GM21786 (cell line): Measurements from ENCODE around the gene DLGAP1.
"Not testable (repeated sequence)": the region's sequence is repeated elsewhere in the genome, so short reads cannot be mapped to it uniquely, and the experiment has no call there.

ENCODE experiments used
- ATAC-seq: cut with Tn5 transposase; IDR thresholded peaks from one replicate; pipeline ENCODE4 v1.9.1; 2021; ENCODE audit not compliant: unreplicated experiment

The DLGAP1 gene

DNA sequence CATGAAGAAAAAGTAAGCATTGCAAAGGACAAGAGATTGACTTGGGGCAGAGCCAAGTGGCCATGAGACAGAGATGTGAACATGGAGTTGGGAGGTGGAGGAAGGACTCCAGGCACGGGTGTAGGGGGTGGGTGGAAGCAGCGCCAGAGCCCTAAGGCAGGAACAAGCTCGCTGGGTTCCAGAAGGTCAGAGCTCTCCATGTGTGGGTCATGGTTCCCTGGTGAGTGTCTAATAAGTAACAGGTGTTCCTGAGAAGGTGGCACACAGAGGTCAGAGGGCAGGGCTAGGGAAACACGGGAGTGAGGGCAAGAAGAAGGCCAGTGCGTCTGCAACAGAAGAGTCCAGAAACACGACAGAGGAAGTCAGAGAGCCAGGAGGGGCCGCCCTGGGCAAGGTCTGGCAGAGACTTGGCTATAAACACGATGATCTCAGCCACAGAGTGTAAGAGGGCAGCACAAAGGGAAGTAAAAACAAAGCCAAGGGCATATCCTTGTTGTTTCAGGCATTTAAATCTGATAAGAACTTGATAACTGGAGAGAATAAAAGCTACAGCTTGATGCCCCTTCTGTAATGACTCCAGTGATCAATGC lies 744.3 kb downstream of the DLGAP1 start:
- ATAC-seq: no peak

DNA sequence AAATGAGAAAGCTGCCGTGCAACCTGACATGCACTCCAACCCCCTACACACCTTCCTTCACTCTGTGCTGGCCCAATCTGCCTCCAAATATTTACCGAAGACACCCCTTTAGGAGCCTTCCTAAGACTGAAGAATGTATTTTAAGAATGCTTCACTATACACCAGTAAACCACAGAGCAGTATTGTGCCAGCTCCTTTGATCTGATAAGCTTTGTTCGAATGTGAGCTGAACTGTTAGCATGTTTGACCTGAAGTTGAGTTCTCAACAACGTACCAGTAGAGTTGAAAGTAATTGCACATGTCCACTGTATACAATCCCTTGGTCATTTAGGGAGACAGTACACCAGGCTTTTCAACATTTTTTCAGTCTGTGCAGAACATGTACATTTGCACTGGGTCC lies 745.9 kb downstream of the DLGAP1 start:
- no peak for ATAC-seq

DNA sequence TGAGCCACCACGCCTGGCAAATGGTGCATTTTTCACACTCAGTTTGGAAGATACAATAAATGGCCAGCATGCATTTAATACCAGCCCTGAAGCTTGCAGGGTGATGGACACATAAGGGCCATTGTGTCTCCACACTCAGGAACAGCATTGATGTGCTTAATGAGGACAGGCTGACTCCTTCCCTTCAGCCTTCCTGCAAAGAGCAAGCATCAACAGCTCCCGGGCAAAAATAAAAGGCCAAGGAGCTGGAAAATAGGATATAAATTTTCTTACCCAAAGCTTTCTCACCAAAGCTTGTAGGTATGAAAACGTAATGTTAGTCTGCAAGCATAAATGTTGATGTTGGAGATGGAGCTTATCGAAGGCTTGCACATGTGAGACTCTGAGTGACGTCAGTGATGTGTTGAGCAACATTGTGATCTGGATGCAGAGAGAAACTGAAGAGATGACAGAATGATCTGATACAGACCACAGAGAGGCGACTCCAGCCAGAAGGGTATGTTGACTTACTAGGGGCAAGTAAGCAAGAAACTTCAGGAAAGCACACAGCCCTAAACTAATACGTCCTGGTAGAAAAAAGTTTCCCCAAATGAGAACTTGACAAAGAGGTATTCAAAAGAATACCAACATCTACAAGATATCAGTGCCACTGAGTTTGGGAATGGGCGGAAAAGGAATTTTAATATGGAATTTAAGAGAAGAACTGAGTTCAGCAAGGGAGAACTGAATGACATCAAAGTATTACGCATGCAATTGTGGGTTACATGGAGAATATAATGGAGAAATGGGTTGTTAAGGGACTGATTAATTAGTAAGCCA lies 748.6 kb downstream of the DLGAP1 start:
- no peak for ATAC-seq

DNA sequence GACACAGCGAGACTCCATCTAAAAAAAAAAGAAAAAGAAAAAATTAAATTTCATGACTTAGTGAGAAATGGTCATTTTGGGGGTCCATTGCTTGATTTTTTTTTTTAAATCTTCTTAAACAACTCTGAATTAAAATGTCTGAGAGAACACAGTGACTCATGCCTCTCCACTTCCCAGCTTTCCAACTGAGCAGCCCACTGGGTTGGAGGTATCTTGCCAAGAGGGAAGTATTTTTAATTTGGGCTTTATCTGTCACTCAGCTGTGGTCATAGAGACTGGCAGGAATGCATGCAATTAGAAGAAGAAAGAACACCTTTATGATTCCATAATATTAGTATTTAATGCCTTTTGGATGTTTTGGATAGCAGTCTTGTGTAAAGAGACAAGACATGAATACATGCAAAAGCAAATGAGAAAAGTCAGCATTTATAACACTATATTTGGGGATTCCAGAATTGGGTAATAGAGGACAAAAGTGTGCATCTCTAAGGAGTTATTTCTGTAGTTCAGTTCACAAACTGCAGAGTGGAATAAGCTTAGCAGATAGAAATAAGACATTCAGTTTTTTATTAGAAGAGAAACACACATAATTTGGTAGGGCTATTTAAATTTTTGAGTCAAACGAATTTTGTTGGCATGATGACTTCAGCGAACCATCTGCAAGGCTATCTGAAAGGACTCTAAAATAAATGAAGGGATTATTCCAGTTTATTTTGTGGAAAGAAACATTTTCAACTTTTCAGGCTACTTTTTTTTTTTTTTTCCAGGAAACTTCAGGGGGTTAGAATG lies 750.4 kb downstream of the DLGAP1 start:
- no peak for ATAC-seq

DNA sequence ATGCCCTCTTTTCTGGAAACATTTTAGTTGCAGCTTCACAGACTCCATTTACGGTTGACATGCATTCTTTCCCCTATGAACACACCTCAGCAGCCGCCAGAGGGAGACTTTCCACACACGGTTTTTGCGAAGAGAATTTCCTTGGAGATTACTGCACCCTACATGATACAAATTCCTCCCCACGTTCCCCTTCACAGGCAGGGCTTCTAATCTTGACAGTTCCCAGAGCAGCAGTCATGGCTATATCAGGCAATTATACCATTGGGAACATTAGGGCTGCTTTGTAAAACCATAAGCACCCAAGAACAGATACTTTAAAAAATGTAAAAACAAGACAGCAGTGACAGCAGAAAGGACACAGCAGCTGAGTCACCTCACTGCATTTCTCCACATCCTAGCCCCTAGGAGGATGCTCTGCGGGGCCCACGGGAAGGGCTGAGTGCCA lies 751.4 kb downstream of the DLGAP1 start:
- ATAC-seq: no peak

DNA sequence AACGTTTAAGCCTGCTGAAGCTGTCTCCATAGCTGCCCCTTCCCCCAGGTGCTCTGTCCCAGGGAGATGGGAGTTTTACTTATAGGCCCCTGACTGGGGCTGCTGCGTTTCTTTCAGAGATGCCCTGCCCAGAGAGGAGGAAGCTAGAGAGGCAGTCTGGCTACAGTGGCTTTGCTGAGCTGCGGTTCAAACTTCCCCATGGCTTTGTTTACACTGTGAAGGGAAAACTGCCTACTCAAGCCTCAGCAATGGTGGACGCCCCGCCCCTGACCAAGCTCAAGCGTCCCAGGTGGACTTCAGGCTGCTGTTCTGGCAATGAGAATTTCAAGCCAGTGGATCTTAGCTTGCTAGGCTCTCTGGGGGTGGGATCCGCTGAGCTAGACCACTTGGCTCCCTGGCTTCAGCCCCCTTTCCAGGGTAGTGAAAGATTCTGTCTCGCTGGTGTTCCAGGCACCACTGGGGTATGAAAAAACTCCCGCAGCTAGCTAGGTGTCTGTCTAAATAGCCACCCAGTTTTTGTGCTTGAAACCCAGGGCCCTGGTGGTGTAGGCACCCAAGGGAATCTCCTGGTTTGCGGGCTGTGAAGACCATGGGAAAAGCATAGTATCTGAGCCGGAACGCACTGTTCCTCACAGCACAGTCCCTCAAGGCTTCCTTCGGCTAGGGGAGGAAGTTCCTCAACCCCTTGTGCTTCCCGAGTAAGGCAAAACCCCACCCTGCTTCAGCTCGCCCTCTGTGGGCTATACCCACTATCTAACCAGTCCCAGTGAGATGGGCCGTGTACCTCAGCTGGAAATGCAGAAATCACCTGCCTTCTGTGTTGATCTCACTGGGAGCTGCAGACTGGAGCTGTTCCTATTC lies 755.2 kb downstream of the DLGAP1 start:
- ATAC-seq: not testable (repeated sequence)

DNA sequence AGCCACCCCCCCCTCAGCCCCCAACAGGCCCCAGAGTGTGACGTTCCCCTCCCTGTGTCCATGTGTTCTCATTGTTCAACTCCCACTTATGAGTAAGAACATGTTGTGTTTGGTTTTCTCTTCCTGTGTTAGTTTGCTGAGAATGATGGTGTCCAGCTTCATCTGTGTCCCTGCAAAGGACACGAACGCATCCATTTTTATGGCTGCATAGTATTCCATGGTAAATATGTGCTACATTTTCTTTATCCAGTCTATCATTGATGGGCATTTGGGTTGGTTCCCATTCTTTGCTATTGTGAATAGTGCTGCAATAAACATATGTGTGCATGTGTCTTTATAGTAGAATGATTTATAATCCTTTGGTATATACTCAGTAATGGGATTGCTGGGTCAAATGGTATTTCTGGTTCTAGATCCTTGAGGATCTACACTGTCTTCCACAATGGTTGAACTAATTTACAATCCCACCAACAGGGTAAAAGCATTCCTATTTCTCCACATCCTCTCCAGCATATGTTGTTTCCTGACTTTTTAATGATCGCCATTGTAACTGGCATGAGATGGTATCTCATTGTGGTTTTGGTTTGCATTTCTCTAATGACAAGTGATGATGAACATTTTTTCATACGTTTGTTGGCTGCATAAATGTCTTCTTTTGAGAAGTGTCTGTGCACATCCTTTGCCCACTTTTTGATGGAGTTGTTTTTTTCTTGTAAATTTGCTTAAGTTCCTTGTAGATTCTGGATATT lies 760.9 kb downstream of the DLGAP1 start:
- ATAC-seq: not testable (repeated sequence)

DNA sequence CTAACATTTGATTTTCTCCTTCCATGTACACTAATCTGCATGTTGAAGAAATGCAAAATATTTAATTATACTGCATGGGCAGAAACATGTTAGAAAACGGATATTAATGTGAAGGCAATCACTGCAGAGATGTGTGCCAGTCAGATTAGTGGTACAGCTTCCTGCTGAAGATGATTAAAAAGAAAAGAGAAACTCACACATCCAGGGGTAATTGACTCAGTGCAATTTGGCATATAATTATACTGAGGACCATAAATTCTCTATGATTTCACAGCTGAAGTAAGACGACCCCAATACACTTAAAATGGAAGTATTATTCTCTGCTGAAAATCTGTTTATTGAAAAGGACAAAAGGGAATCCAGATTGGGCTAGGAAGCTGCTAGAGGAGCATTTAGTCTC lies 761.7 kb downstream of the DLGAP1 start:
- no peak for ATAC-seq

DNA sequence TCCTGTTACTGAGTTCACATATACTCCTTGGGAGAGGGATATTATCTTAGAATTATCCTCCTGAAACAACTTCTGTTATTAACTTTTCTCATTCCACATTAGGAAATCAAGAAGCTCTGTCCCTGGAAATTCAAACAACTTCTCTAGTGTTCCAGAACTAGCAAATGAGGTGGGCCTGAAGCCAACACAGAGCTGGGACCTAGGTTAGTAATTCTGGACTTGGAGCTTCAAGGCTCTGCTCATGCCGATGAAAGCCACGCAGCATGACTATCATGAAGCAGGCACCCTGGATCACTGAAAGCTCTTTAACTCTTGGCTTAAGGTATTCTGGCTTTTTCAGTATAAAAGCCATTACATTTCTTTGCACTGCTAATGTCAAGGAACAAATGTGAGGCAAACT lies 762.4 kb downstream of the DLGAP1 start:
- ATAC-seq: no peak

DNA sequence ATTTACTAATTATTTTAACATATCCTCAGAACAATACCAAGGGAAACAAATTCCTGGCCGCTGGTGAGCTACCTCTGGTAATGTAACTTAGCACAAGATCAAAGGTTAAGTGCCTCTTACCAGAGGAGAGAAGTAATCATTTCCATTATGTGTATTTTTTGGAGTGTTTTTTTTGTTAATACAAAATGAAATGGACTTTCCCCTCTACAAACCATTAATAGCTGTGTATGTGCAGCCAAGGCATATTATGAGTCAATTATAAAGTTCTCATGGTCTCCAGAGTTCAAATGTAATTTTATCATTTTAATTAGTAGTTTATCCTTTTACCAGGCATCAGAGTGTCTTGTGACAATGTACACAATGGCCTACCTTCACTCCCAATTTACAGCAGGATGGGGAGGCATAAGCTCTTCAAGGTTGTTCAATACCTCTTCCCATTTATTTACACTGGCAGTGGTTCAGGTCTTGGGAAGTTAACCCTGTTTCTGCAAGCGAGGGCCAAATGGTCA lies 762.9 kb downstream of the DLGAP1 start:
- no peak for ATAC-seq

DNA sequence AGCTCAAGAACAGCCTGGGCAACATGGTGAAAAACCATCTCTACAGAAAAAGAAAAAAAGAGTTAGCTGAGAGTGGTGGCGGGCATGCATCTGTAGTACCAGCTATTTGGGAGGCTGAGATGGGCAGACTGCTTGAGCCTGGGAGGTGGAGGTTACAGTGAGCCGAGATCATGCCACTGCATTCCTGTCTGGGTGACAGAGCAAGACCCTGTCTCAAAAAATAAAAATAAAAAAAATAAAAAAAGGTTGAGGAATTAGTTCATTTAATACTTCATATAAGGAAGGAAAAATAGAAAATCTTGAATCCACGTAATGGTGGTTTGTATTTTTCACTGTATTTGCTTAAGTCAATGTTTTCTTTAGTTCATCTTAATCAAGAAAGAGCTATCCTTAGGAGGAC lies 763.4 kb downstream of the DLGAP1 start:
- no peak for ATAC-seq

DNA sequence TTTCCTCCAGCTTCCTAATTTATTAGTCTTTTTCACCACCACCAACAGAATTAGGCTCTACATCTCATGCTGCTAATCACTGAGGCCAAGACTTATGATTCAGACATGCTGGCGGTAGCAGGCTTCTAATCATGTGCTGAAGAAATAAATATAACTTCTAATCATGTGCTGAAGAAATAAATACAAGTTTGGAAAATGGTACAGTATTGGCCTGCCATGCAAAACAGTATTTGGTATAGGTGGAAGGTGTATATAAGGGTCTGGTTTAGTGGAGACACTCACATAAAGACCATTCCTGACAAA lies 764.4 kb downstream of the DLGAP1 start:
- no peak for ATAC-seq

DNA sequence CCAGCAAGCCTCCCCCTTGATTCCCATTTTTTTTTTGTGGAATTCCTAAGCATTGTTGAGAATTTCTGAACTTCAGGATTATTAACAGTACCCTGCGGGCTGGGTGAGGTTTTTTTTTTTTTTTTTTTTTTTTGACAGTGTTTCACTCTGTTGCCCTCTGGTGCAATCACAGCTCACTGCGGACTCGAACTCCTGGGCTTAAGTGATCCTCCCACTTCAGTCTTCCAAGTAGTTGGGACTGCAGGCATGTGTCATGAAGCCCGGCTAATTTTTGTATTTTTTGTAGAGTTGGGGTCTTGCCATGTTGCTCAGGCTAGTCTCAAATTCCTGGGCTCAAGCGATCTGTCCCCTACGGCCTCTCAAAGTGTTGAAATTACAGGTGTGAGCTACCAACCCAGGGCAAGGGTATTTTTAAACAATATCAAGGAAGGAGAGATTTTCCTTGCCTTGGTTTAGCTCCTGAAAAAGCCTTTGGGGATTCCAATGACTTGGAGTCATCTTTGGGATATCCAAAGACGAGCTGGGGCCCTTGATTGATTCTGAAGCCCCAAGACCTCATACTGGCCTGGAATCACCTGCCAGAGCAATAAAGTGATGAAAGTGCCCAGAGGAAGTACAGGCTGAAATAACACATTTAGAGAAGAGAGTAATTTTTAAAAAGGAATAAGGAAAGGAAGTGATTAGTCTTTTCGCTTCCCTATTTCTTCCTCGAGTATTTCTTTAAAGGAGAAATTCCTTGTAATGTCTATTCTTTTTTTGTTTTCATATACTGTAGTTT lies 764.9 kb downstream of the DLGAP1 start:
- no peak for ATAC-seq

DNA sequence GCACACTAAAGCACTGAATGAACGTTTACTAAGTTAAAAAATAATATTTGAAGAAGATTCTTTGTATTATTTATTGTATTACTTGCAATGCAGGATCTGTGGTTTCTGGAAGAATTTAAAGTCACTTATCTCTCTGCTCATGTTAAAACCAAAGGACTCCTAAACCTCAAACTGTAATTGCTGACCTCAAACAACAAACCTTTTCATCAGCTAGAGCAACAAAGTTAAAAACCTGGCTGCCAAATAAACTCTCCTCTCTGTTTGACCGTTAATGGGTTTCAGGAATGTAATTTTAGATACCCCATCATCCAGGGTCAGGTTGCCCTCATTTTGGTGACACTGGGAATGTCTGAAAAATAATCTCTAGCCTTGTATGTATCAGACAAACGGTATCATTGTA lies 766.0 kb downstream of the DLGAP1 start:
- ATAC-seq: no peak

DNA sequence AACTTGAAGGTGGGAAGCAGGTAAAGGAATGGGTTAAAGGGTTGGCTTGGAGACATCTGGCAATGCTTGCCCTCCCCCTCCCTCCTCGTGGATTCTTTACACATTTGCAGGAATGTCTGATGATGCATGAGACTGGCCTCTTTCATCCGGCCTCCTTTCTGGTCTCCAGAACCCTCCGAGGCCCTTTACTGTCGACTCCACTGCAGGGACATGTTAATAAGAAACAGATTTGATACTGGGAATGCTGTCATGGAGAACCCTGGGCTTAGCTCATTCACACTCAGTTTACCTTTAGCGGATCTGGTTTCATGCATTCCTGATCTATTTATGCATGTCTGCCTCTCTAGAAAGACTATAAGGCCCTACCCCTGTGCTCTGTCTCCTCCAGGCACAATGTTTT lies 766.4 kb downstream of the DLGAP1 start:
- ATAC-seq: no peak

DNA sequence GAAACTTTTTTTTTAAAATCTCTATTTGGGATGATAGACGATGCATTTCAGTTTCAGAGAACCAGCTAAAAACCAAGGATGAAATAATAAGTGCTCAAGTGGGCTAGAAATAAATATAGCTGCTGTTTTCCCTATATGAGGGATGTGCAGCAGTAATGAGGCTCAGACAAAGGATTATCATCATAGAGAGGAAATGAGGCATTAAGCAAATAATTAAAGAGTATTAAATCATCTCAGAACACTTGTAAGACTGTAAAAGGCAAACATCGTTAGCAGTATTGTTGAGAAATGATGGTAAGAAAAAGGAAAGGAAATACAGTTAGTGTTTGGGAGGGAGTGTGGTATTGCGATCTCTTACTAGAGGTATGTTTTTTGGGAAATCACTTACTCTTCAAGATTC lies 771.6 kb downstream of the DLGAP1 start:
- ATAC-seq: no peak

DNA sequence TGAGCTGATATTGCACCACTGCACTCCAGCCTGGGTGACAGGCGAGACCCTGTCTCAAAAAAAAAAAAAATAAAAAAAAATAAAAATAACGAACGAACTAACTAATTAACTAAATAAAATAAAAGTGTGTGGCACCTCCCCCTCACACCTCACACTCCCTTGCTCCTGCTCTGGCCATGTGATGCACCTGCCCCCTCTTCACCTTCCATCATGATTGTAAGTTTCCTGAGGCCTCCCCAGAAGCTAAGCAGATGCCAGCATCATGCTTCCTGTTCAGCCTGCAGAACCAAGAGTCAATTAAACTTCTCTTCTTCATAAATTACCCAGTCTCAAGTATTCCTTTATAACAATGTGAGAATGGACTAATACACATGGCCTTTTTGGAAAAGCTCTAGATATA lies 773.0 kb downstream of the DLGAP1 start:
- no peak for ATAC-seq

DNA sequence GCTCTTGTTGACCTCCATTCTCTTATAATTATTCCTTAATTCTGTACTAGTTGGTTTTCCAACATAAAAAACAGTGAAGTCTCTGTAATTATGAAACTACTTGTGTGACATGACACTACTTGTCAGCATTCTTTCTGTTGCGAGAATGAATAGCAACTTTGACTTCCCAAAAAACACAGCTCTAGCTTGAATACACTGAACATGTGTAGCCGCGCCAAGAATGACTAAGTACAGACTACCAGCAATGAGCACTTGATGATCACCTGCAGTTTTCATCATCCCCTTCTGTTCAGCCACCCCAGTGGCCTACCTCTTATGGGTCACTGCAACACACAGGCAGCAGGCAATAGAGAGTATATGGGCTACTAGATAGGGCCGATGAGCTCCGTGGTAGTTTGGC lies 775.9 kb downstream of the DLGAP1 start:
- no peak for ATAC-seq

DNA sequence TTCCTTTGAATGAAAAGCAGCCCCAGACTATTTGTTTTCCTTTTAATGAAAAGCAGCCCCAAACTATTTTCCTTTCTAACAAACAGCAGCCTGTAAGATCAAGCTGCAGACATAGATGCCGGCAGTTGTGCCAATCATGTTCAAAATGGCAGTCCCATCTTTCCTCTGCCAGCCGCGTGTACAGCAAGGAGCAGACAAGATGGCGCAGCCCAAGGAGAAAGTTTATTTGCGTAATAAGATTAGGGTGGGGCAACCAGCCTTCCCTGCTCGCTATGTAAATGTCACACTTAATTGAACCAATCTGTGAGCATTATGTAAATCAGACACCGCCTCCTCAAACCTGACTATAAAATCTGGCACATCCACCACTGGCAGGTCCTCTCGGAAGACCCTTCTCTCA lies 779.1 kb downstream of the DLGAP1 start:
- ATAC-seq: no peak

DNA sequence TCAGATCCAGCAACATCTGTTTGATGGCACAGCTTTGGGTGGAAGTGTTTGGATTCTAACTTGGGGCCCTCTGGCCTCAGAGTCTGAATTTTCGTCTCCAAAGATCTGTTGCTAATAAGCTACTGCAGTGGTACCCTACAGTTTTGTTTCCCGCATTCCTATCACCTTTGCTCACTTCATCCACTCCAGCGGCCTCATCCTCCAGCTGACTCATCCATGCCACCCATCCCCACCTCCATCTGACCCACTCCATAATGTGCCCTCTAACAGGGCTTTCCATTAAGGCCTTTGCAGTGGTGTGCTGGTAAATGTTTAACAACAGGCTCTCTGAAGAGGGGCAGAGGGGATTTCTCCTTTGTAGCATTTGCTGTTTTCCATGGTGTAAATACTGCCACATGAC lies 779.7 kb downstream of the DLGAP1 start:
- no peak for ATAC-seq
